Neuronal stem cell (in vitro differentiated cells): ENCODE data around the gene MSH5.

Experiments
- DNase-seq: peaks from one replicate; pipeline ENCODE4 v3.0.0-alpha.2; 2013; ENCODE audit warnings: low spot score
- H2AFZ ChIP-seq: one replicate; pipeline ENCODE4 v1.6.1; 2013; ENCODE audit warnings: mild to moderate bottlenecking, low read length, inconsistent platforms
- H2AK5ac ChIP-seq: 2 replicates; pipeline ENCODE4 v1.6.1; 2013; ENCODE audit warnings: low read depth, mild to moderate bottlenecking, inconsistent platforms, low read length, moderate library complexity, mixed read lengths
- H2BK120ac ChIP-seq: 2 replicates; pipeline ENCODE4 v1.6.1; 2013; ENCODE audit warnings: low read depth, mild to moderate bottlenecking, inconsistent platforms, low read length, moderate library complexity, mixed read lengths
- H2BK12ac ChIP-seq: one replicate; pipeline ENCODE4 v1.6.1; 2013; ENCODE audit warnings: low read length, inconsistent platforms
- H2BK15ac ChIP-seq: 2 replicates; pipeline ENCODE4 v1.6.1; 2013; ENCODE audit warnings: mild to moderate bottlenecking, low read length, inconsistent platforms, mixed read lengths
- H2BK5ac ChIP-seq: one replicate; pipeline ENCODE4 v1.6.1; 2013; ENCODE audit warnings: inconsistent platforms, mild to moderate bottlenecking, low read length, moderate library complexity
- H3K14ac ChIP-seq: one replicate; pipeline ENCODE4 v1.6.1; 2013; ENCODE audit warnings: low read length, inconsistent platforms
- H3K18ac ChIP-seq: 2 replicates; pipeline ENCODE4 v1.6.1; 2013; ENCODE audit warnings: low read length, inconsistent platforms
- H3K23ac ChIP-seq: 2 replicates; pipeline ENCODE4 v1.6.1; 2013; ENCODE audit warnings: low read depth, mild to moderate bottlenecking, mixed read lengths, low read length, inconsistent platforms; ENCODE audit not compliant: poor library complexity
- H3K27ac ChIP-seq: replicated peaks from 3 replicates; pipeline ENCODE4 v1.5.1; 2013; ENCODE audit warnings: low read length, inconsistent platforms
- H3K27me3 ChIP-seq, 3 experiments: 2 replicates each; pipeline ENCODE4 v1.6.1; 2013; ENCODE audit warnings: low read length in 3 of 3, mild to moderate bottlenecking in 2 of 3, inconsistent platforms in 1 of 3, low read depth in 1 of 3, mixed read lengths in 1 of 3, moderate library complexity in 1 of 3; ENCODE audit not compliant: control insufficient read depth in 3 of 3, insufficient read depth in 3 of 3
- H3K36me3 ChIP-seq, 2 donors: replicated peaks in 1 of 2; 2 replicates each; pipeline ENCODE4 v1.6.1; 2013; ENCODE audit warnings: low read length in 2 of 2; ENCODE audit not compliant: control insufficient read depth in 2 of 2, insufficient read depth in 2 of 2
- H3K4ac ChIP-seq: 2 replicates; pipeline ENCODE4 v1.6.1; 2013; ENCODE audit warnings: inconsistent platforms, mild to moderate bottlenecking, low read length, moderate library complexity
- H3K4me1 ChIP-seq, 2 donors: 1 replicate in 1 of 2; 2 replicates in 1 of 2; pipeline ENCODE4 v1.6.1; 2013; ENCODE audit warnings: low read length in 2 of 2, low read depth in 1 of 2; ENCODE audit not compliant: control insufficient read depth in 2 of 2, insufficient read depth in 1 of 2
- H3K4me2 ChIP-seq: one replicate; pipeline ENCODE4 v1.6.1; 2013; ENCODE audit warnings: mild to moderate bottlenecking, low read length, inconsistent platforms; ENCODE audit not compliant: insufficient read depth, poor library complexity, severe bottlenecking
- H3K4me3 ChIP-seq, 2 donors: 2 replicates each; pipeline ENCODE4 v1.5.1; 2013; ENCODE audit warnings: low read length in 2 of 2, mild to moderate bottlenecking in 2 of 2, inconsistent platforms in 1 of 2, moderate library complexity in 1 of 2
- H3K79me1 ChIP-seq: one replicate; pipeline ENCODE4 v1.6.1; 2013; ENCODE audit warnings: low read depth, mild to moderate bottlenecking, inconsistent platforms, low read length, moderate library complexity
- H3K9ac ChIP-seq: one replicate; pipeline ENCODE4 v1.6.1; 2013; ENCODE audit warnings: mild to moderate bottlenecking, low read depth, low read length, inconsistent platforms; ENCODE audit not compliant: poor library complexity
- H3K9me3 ChIP-seq, 2 donors: replicated peaks in 1 of 2; 2 replicates each; pipeline versions ENCODE3 to v1.6.1; 2013; ENCODE audit warnings: low read length in 2 of 2, mild to moderate bottlenecking in 2 of 2, inconsistent platforms in 1 of 2, low read depth in 1 of 2, mixed read lengths in 1 of 2, moderate library complexity in 1 of 2; ENCODE audit not compliant: control insufficient read depth in 2 of 2, insufficient read depth in 1 of 2
- H4K8ac ChIP-seq: one replicate; pipeline ENCODE4 v1.6.1; 2013; ENCODE audit warnings: low read depth, mild to moderate bottlenecking, inconsistent platforms, low read length, moderate library complexity
- H4K91ac ChIP-seq: one replicate; pipeline ENCODE4 v1.6.1; 2013; ENCODE audit warnings: low read length, low read depth, mild to moderate bottlenecking, inconsistent platforms; ENCODE audit not compliant: poor library complexity
- WGBS, 2 donors: extraction: QIAGEN DNeasy Blood & Tissue Kit; methylation state at CpG; one replicate each; pipeline ENCODE4 v1.1.7; 2013; ENCODE audit warnings: missing lambda C conversion rate in 2 of 2, mixed read lengths in 1 of 2; ENCODE audit not compliant: insufficient read length in 2 of 2, insufficient replicate concordance in 1 of 2; ENCODE audit errors: extremely low coverage in 2 of 2; 5-methylcytosine and 5-hydroxymethylcytosine counted together

Gene MSH5

GRCh38 chr6:31760790-31761189, 21.0 kb downstream of the MSH5 start:
- Histone ChIP-seq H2BK120ac (no peak overlapping the region), H3K14ac (no peak overlapping the region), H2AK5ac (no peak overlapping the region), H4K8ac (no peak overlapping the region), H3K4me3 (no peak overlapping the region), H2BK12ac (no peak overlapping the region), H2AFZ (no peak overlapping the region), H3K4me1 (peaks cover 15 to 16% of the 10 kb centered on the region in 2 donors), H3K18ac (no peak overlapping the region), H3K23ac (no peak overlapping the region), H3K4me2 (no peak overlapping the region), H3K9me3 (no peaks in the 10 kb centered on the region), H3K27me3 (no peaks in the 10 kb centered on the region), H3K79me1 (no peaks in the 10 kb centered on the region), H3K9ac (no peak overlapping the region), H2BK5ac (no peak overlapping the region), H2BK15ac (no peak overlapping the region), H3K36me3 (peaks cover 15 to 79% of the 10 kb centered on the region in 2 donors), H3K27ac (no peak overlapping the region), H3K4ac (no peak overlapping the region), H4K91ac (no peak overlapping the region)
- WGBS, 2 donors: no CpG with 5 or more reads among the region's 5 CpGs
- no peak for DNase-seq

- H3K27ac ChIP-seq: no peak overlapping the region
- H3K14ac ChIP-seq: no peak overlapping the region
- no peak overlapping the region for H3K9ac ChIP-seq
- no peak overlapping the region for H2BK5ac ChIP-seq
- no peak overlapping the region for H2BK12ac ChIP-seq
- no peaks in the 10 kb centered on the region for H3K9me3 ChIP-seq
- H3K4me1 ChIP-seq: peaks cover 15 to 20% of the 10 kb centered on the region in 2 donors
- no peak overlapping the region for H2BK120ac ChIP-seq
- no peak overlapping the region for H3K4ac ChIP-seq
- H3K23ac ChIP-seq: no peak overlapping the region
- H3K18ac ChIP-seq: no peak overlapping the region
- H2AK5ac ChIP-seq: no peak overlapping the region
- no peaks in the 10 kb centered on the region for H3K79me1 ChIP-seq
- H2AFZ ChIP-seq: no peak overlapping the region
- no peaks in the 10 kb centered on the region for H3K27me3 ChIP-seq
- H3K4me2 ChIP-seq: no peak overlapping the region
- DNase-seq: no peak
- H4K8ac ChIP-seq: no peak overlapping the region
- no peak overlapping the region for H2BK15ac ChIP-seq
- WGBS, 2 donors: no CpG with 5 or more reads among the region's 8 CpGs
- H4K91ac ChIP-seq: no peak overlapping the region
- H3K36me3 ChIP-seq: peaks cover 15 to 79% of the 10 kb centered on the region in 2 donors
- H3K4me3 ChIP-seq: no peak overlapping the region
Observed at GRCh38 chr6:31761343-31761742, 21.5 kb downstream of the MSH5 start.

GRCh38 chr6:31762356-31762755, 22.6 kb downstream of the MSH5 start, which contains the start of gene SAPCD1:
SAPCD1 (plus strand) TSS chr6:31762656; CDS start chr6:31763055, 399 bp downstream.
- H3K23ac ChIP-seq: peak within 1 kb of the TSS; percentile 89
- peak within 1 kb of the TSS; percentile 97 for H4K8ac ChIP-seq
- H3K9ac ChIP-seq: peak within 1 kb of the TSS; percentile 75
- peaks cover 15 to 23% of the 10 kb centered on the region in 2 donors for H3K4me1 ChIP-seq
- peak within 1 kb of the TSS; percentile 95 for H3K14ac ChIP-seq
- peak within 1 kb of the TSS; percentile 95 for H4K91ac ChIP-seq
- WGBS, 2 donors: no CpG with 5 or more reads among the region's 4 CpGs
- peaks cover 15 to 77% of the 10 kb centered on the region in 2 donors for H3K36me3 ChIP-seq
- peak within 1 kb of the TSS; percentile 84 for H2BK15ac ChIP-seq
- peak within 1 kb of the TSS; percentile 21 for H3K4me2 ChIP-seq
- H3K4me3 ChIP-seq: no peak within 1 kb of the TSS
- peak within 1 kb of the TSS; percentile 95 for H2BK12ac ChIP-seq
- peak within 1 kb of the TSS; percentile 86 for H3K27ac ChIP-seq
- peak within 1 kb of the TSS; percentile 97 for H3K18ac ChIP-seq
- H3K27me3 ChIP-seq: no peaks in the 10 kb centered on the region
- peak within 1 kb of the TSS; percentile 93 for H3K4ac ChIP-seq
- H2AFZ ChIP-seq: peak within 1 kb of the TSS; percentile 37
- DNase-seq: no peak
- H3K79me1 ChIP-seq: no peaks in the 10 kb centered on the region
- peak within 1 kb of the TSS; percentile 63 for H2BK120ac ChIP-seq
- peak within 1 kb of the TSS; percentile 96 for H2BK5ac ChIP-seq
- H2AK5ac ChIP-seq: peak within 1 kb of the TSS; percentile 95
- no peaks in the 10 kb centered on the region for H3K9me3 ChIP-seq

GRCh38 chr6:31762878-31763618, 23.2 kb downstream of the MSH5 start:
- Histone ChIP-seq H3K14ac (peak overlapping the region; percentile 95), H2BK5ac (peak overlapping the region; percentile 96), H3K18ac (peak overlapping the region; percentile 97), H2BK12ac (peak overlapping the region; percentile 95), H2BK120ac (peak overlapping the region; percentile 63), H3K27me3 (no peaks in the 10 kb centered on the region), H2AK5ac (peak overlapping the region; percentile 95), H3K9ac (peak overlapping the region; percentile 75), H3K4ac (peak overlapping the region; percentile 93), H3K4me3 (no peak overlapping the region), H3K79me1 (no peaks in the 10 kb centered on the region), H3K36me3 (peaks cover 15 to 70% of the 10 kb centered on the region in 2 donors), H2AFZ (peak overlapping the region; percentile 37), H2BK15ac (peak overlapping the region; percentile 84), H3K23ac (peak overlapping the region; percentile 89), H3K27ac (peak overlapping the region; percentile 86), H4K8ac (peak overlapping the region; percentile 97), H4K91ac (peak overlapping the region; percentile 95), H3K9me3 (no peaks in the 10 kb centered on the region), H3K4me2 (peak overlapping the region; percentile 21), H3K4me1 (peaks cover 15 to 23% of the 10 kb centered on the region in 2 donors)
- no peak for DNase-seq
- no CpG with 5 or more reads among the region's 8 CpGs for WGBS, 2 donors
